HCT116 (cell line): ENCODE results near the gene PUM1.

ENCODE experiments used
- CBX3 ChIP-seq: IDR thresholded peaks from 2 replicates; pipeline ENCODE4 v1.6.1; 2012; ENCODE audit warnings: low read depth
- CTCF ChIP-seq, 3 experiments: fragments of 200-600 bp in 1 of 3; sonication (generic) in 1 of 3; IDR thresholded peaks in 2 of 3; conservative IDR thresholded peaks in 1 of 3; 2 replicates each; pipeline ENCODE4 v1.5.1; 2012 to 2017; ENCODE audit warnings: low read depth in 2 of 3, low read length in 2 of 3, antibody characterized with exemption in 1 of 3, borderline replicate concordance in 1 of 3, control low read depth in 1 of 3, mild to moderate bottlenecking in 1 of 3, mixed read lengths in 1 of 3, mixed run types in 1 of 3, moderate library complexity in 1 of 3; ENCODE audit not compliant: insufficient read depth in 1 of 3
- EGR1 ChIP-seq: IDR thresholded peaks from 2 replicates; pipeline ENCODE4 v1.6.1; 2012; ENCODE audit warnings: low read depth
- EZH2phosphoT487 ChIP-seq: fragments of 200-600 bp; IDR thresholded peaks from 2 replicates; pipeline ENCODE4 v1.6.1; 2018; ENCODE audit warnings: antibody characterized with exemption, borderline replicate concordance
- FOSL1 ChIP-seq: IDR thresholded peaks from 2 replicates; pipeline ENCODE4 v1.6.1; 2012; ENCODE audit warnings: low read depth
- POLR2A ChIP-seq: IDR thresholded peaks from 2 replicates; pipeline ENCODE4 v1.7.0; 2011; ENCODE audit warnings: borderline replicate concordance; ENCODE audit not compliant: insufficient read depth, insufficient read length; ENCODE audit errors: extremely low read depth
- POLR2AphosphoS5 ChIP-seq: IDR thresholded peaks from 2 replicates; pipeline ENCODE4 v1.6.1; 2011; ENCODE audit warnings: mild to moderate bottlenecking, low read depth, low read length, moderate library complexity
- RAD21 ChIP-seq: IDR thresholded peaks from 2 replicates; pipeline ENCODE4 v1.6.1; 2012; ENCODE audit warnings: low read depth, mild to moderate bottlenecking
- REST ChIP-seq: IDR thresholded peaks from 2 replicates; pipeline ENCODE4 v1.6.1; 2012; ENCODE audit warnings: low read depth
- SIN3A ChIP-seq: IDR thresholded peaks from 2 replicates; pipeline ENCODE4 v1.6.1; 2012; ENCODE audit warnings: low read depth
- TCF7L2 ChIP-seq: IDR thresholded peaks from 2 replicates; pipeline ENCODE4 v1.7.0; 2011; ENCODE audit warnings: borderline replicate concordance, inconsistent platforms; ENCODE audit not compliant: insufficient read depth, insufficient read length; ENCODE audit errors: extremely low read depth
- YY1 ChIP-seq: IDR thresholded peaks from 2 replicates; pipeline ENCODE4 v1.6.1; 2011; ENCODE audit warnings: low read length, low read depth, moderate library complexity, mild to moderate bottlenecking; ENCODE audit not compliant: insufficient replicate concordance; ENCODE audit errors: extremely low read depth
- ZBTB33 ChIP-seq: IDR thresholded peaks from 2 replicates; pipeline ENCODE4 v1.6.1; 2011; ENCODE audit warnings: mild to moderate bottlenecking, low read length, moderate library complexity; ENCODE audit not compliant: insufficient replicate concordance; ENCODE audit errors: extremely low read depth
- TF ChIP-seq, protein P1 (sequence below): IDR thresholded peaks from 2 replicates; pipeline ENCODE4 v1.6.1; 2012

DNA sequence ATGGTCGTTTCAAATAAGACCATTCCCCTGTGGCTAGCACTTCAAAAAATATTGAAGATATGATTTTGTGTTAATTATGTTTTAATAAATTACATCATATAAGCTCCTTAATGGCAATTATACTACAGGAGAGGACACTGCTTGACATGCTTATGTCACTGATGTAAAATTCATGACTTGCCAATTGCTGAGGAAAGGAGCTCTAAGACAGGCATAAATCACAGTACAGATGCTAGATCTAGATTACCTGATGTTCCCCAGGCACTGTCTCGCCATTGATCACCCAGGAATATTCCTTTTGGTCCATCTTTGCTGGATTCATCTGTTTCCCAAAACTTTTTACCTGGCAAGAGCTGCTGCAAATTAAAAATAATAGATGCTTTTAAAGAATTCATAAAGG lies 58.8 kb downstream of the PUM1 start:
- TF ChIP-seq CTCF (IDR thresholded peaks at IDR 0.05 in 2 of 3, conservative IDR thresholded peaks at IDR 0.05 in 1 of 3; ENCODE audit: borderline replicate concordance in 1 of 3, insufficient read depth in 1 of 3, low read depth in 2 of 3, low read length in 2 of 3) (no peak), POLR2A (no peak), FOSL1 (no peak), YY1 (no peak), RAD21 (no peak), EGR1 (no peak), EZH2phosphoT487 (no peak), ZBTB33 (no peak), REST (no peak), CBX3 (no peak), POLR2AphosphoS5 (no peak), TCF7L2 (no peak), SIN3A (no peak)
- TF ChIP-seq, protein P1, sequence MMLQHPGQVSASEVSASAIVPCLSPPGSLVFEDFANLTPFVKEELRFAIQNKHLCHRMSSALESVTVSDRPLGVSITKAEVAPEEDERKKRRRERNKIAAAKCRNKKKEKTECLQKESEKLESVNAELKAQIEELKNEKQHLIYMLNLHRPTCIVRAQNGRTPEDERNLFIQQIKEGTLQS = no peak
